Progenitor cell of endocrine pancreas (in vitro differentiated cells): ENCODE results near the gene C16orf74. TPM values are rescaled to one million over a fixed set of nuclear protein-coding genes. Genes with fewer than 3 reads are reported as not detected.
A peak's percentile ranks its signal among the peaks of the same experiment; 100 is the strongest.

Experiments
- DNase-seq: peaks from one replicate; pipeline ENCODE4 v3.0.0; 2021; ENCODE audit warnings: low spot score; ENCODE audit not compliant: unreplicated experiment
- H3K27ac Mint-ChIP-seq: 2 replicates; pipeline ENCODE4 v1.8.0; 2021; ENCODE audit warnings: mild to moderate bottlenecking, moderate library complexity, mixed read lengths
- H3K27me3 Mint-ChIP-seq: 2 replicates; pipeline ENCODE4 v1.8.0; 2021; ENCODE audit warnings: mixed read lengths
- H3K36me3 Mint-ChIP-seq: 2 replicates; pipeline ENCODE4 v1.8.0; 2022; ENCODE audit warnings: mixed read lengths; ENCODE audit not compliant: insufficient read depth
- H3K4me1 Mint-ChIP-seq: 2 replicates; pipeline ENCODE4 v1.8.0; 2021; ENCODE audit warnings: low read depth, mixed read lengths
- H3K4me3 Mint-ChIP-seq: 2 replicates; pipeline ENCODE4 v1.8.0; 2021; ENCODE audit warnings: low read depth, mild to moderate bottlenecking, moderate library complexity, mixed read lengths
- H3K9me3 Mint-ChIP-seq: 2 replicates; pipeline ENCODE4 v1.8.0; 2021; ENCODE audit warnings: low read depth, mixed read lengths
- CTCF ChIP-seq: fragments of 200-600 bp; sonication (generic); IDR thresholded peaks from one replicate; pipeline ENCODE4 v1.5.0; 2021; ENCODE audit warnings: antibody characterized with exemption, mild to moderate bottlenecking; ENCODE audit not compliant: unreplicated experiment
- total RNA-seq: library from RNA; stranded (reverse); gene quantifications from 2 replicates; pipeline ENCODE4 v1.2.1, GENCODE V29; 2021

The C16orf74 gene
- total RNA-seq, 1 donor from 2014 or later: 0.65 TPM

- peaks cover 4% of the 10 kb centered on the region for H3K36me3 Mint-ChIP-seq
- TF ChIP-seq CTCF: no peak
- peak overlapping the region; percentile 72 for H3K4me3 Mint-ChIP-seq
- H3K27me3 Mint-ChIP-seq: no peaks in the 10 kb centered on the region
- DNase-seq: no peak
- H3K9me3 Mint-ChIP-seq: no peaks in the 10 kb centered on the region
- peaks cover 15% of the 10 kb centered on the region for H3K4me1 Mint-ChIP-seq
- peak overlapping the region; percentile 62 for H3K27ac Mint-ChIP-seq
Measured at GRCh38 chr16:85686912-85687591, 63.8 kb downstream of the C16orf74 start.

- Mint-ChIP-seq H3K4me3 (no peak overlapping the region), H3K4me1 (peaks cover 13% of the 10 kb centered on the region), H3K9me3 (no peaks in the 10 kb centered on the region), H3K27me3 (no peaks in the 10 kb centered on the region), H3K27ac (no peak overlapping the region), H3K36me3 (peaks cover 4% of the 10 kb centered on the region)
- no peak for DNase-seq
- TF ChIP-seq CTCF: no peak
Measured at GRCh38 chr16:85685251-85685650, 65.6 kb downstream of the C16orf74 start.

GRCh38 chr16:85683363-85683762 is 67.5 kb downstream of the C16orf74 start:
- DNase-seq: no peak
- no peak overlapping the region for H3K4me3 Mint-ChIP-seq
- no peaks in the 10 kb centered on the region for H3K27me3 Mint-ChIP-seq
- no peaks in the 10 kb centered on the region for H3K9me3 Mint-ChIP-seq
- no peak overlapping the region for H3K27ac Mint-ChIP-seq
- no peak for TF ChIP-seq CTCF
- H3K36me3 Mint-ChIP-seq: peaks cover 4% of the 10 kb centered on the region
- H3K4me1 Mint-ChIP-seq: peaks cover 16% of the 10 kb centered on the region

- Mint-ChIP-seq H3K4me1 (peaks cover 16% of the 10 kb centered on the region), H3K9me3 (no peaks in the 10 kb centered on the region), H3K4me3 (no peak overlapping the region), H3K36me3 (peaks cover 5% of the 10 kb centered on the region), H3K27ac (no peak overlapping the region), H3K27me3 (no peaks in the 10 kb centered on the region)
- no peak for TF ChIP-seq CTCF
- DNase-seq: no peak
Measured at GRCh38 chr16:85682516-85682915, 68.4 kb downstream of the C16orf74 start.

- Mint-ChIP-seq H3K4me3 (no peak overlapping the region), H3K27me3 (no peaks in the 10 kb centered on the region), H3K4me1 (peaks cover 12% of the 10 kb centered on the region), H3K27ac (peak overlapping the region; percentile 17), H3K36me3 (peaks cover 3% of the 10 kb centered on the region), H3K9me3 (no peaks in the 10 kb centered on the region)
- DNase-seq: no peak
- TF ChIP-seq CTCF: no peak
Measured at GRCh38 chr16:85681255-85681654, 69.6 kb downstream of the C16orf74 start.
